ENCODE results near the gene AFAP1L1. TPM values are rescaled to one million over a fixed set of nuclear protein-coding genes. Genes with fewer than 3 reads are reported as not detected.

The AFAP1L1 gene
- total and polyA plus RNA-seq, 7 donors = 10.8 to 39.9 (median 23.0) TPM

- peak overlapping the region; percentile 76 for H3K27ac ChIP-seq
- ATAC-seq = peak; percentile 64 to 84 (median 74)
- H3K4me1 ChIP-seq = peaks cover 33% of the 10 kb centered on the region
- TF ChIP-seq CTCF (IDR thresholded peaks at IDR 0.05) = no peak
- H3K27me3 ChIP-seq (ENCODE audit: insufficient read depth in 3 of 3, low read length in 2 of 3) = no peaks in the 10 kb centered on the region
- no peak for DNase-seq
- intact Hi-C loops (cut with DNase I) = loop anchor here (2.0 to 5.0 kb wide), 3 partner anchors 51 to 183 kb away; no protein-coding TSS in a partner anchor
- no peaks in the 10 kb centered on the region for H3K36me3 ChIP-seq (ENCODE audit: insufficient read depth in 1 of 2, low read depth in 1 of 2)
- peak overlapping the region; percentile 11 for H3K4me3 ChIP-seq
- no peaks in the 10 kb centered on the region for H3K9me3 ChIP-seq
- WGBS, 3 donors = 26 to 54% (median 44%) methylated on average over 9 of the region's 9 CpGs
Observed at GRCh38 chr5:149383399-149383798, 111.7 kb downstream of the AFAP1L1 start.

GRCh38 chr5:149386166-149386565, 114.5 kb downstream of the AFAP1L1 start:
- WGBS, 3 donors = 46 to 59% (median 50%) methylated on average over 5 of the region's 5 CpGs
- no peak for TF ChIP-seq CTCF (IDR thresholded peaks at IDR 0.05)
- Histone ChIP-seq H3K4me3 (no peak overlapping the region), H3K27ac (peak overlapping the region; percentile 63), H3K4me1 (peaks cover 38% of the 10 kb centered on the region), H3K27me3 (ENCODE audit: insufficient read depth in 3 of 3, low read length in 2 of 3) (peaks cover 0 to 1% (median 0%) of the 10 kb centered on the region in 3 donors), H3K36me3 (ENCODE audit: insufficient read depth in 1 of 2, low read depth in 1 of 2) (no peaks in the 10 kb centered on the region), H3K9me3 (no peaks in the 10 kb centered on the region)
- intact Hi-C loops (cut with DNase I) = no loop called here
- DNase-seq = no peak
- ATAC-seq = peak in 1 of 4 donors; percentile 32

- no peak overlapping the region for H3K4me3 ChIP-seq
- TF ChIP-seq CTCF (IDR thresholded peaks at IDR 0.05) = no peak
- H3K9me3 ChIP-seq = no peaks in the 10 kb centered on the region
- H3K36me3 ChIP-seq (ENCODE audit: insufficient read depth in 1 of 2, low read depth in 1 of 2) = no peaks in the 10 kb centered on the region
- ATAC-seq (no peak), DNase-seq (no peak)
- H3K27ac ChIP-seq = peak overlapping the region; percentile 63
- intact Hi-C loops (cut with DNase I) = no loop called here
- WGBS, 3 donors = 44 to 63% (median 58%) methylated on average over 9 of the region's 9 CpGs
- H3K27me3 ChIP-seq (ENCODE audit: insufficient read depth in 3 of 3, low read length in 2 of 3) = peaks cover 0 to 2% (median 0%) of the 10 kb centered on the region in 3 donors
- peaks cover 36% of the 10 kb centered on the region for H3K4me1 ChIP-seq
Observed at GRCh38 chr5:149387081-149387631, 115.5 kb downstream of the AFAP1L1 start.

GRCh38 chr5:149387982-149388381, 116.3 kb downstream of the AFAP1L1 start:
- DNase-seq (no peak), ATAC-seq (peak in 2 of 4 donors; percentile 38 to 44)
- Histone ChIP-seq H3K4me1 (peaks cover 28% of the 10 kb centered on the region), H3K36me3 (ENCODE audit: insufficient read depth in 1 of 2, low read depth in 1 of 2) (no peaks in the 10 kb centered on the region), H3K27me3 (ENCODE audit: insufficient read depth in 3 of 3, low read length in 2 of 3) (peaks cover 0 to 2% (median 0%) of the 10 kb centered on the region in 3 donors), H3K9me3 (no peaks in the 10 kb centered on the region), H3K27ac (peak overlapping the region; percentile 63), H3K4me3 (no peak overlapping the region)
- TF ChIP-seq CTCF (IDR thresholded peaks at IDR 0.05) = no peak
- intact Hi-C loops (cut with DNase I) = no loop called here
- WGBS, 3 donors = 15 to 35% (median 17%) methylated on average over 1 of the region's 1 CpG
